GM19240 (cell line): ENCODE data around the gene IL1RN.
A peak's percentile ranks its signal among the peaks of the same experiment; 100 is the strongest.

Source experiments
- DNase-seq: peaks from one replicate; pipeline ENCODE4 v3.0.0; 2011; ENCODE audit warnings: low spot score; ENCODE audit not compliant: insufficient read length

Gene IL1RN

GRCh38 chr2:113127646-113128570 lies 510 bp downstream of the IL1RN start:
- no peak for DNase-seq

GRCh38 chr2:113129519-113130078 lies 2.2 kb downstream of the IL1RN start:
- no peak for DNase-seq

DNA sequence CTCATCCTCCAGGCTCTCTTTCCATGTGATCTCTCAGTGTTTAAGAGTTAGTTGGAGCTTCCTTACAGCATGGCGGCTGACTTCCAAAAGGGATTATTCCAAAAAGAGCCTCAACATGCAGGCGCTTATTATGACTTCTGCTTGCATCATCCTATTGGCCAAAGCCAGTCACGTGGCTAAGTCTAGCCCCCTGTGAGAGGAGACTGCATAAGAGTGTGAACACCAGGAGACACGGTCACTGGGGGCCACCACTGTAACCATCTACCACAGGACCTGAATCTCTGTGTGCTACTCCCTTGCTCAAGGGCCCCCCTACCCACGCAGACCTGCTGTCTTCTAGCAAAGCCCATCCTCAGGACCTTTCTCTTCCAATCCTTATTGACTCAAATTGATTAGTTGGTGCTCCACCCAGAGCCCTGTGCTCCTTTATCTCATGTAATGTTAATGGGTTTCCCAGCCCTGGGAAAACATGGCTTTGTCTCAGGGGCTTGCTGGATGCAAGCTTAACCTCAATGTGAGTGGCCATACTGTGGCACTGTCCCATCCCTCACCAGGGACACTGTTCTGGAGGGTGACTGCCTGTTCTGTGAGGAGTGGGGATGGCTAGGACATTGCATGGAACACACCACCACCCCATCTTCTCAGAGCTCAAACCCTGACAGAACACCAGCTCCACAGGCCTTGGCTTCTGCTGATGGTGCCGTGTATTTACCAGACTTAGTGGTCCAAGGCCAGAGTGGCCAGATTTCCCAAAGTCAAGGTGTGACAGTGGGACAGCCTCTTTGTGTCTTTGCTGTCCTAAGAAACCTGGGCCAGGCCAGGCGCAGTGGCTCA lies 4.2 kb downstream of the IL1RN start:
- DNase-seq, result no peak

- DNase-seq, result no peak
These were observed 5.1 kb downstream of the IL1RN start for GRCh38 chr2:113132414-113133021.

DNA sequence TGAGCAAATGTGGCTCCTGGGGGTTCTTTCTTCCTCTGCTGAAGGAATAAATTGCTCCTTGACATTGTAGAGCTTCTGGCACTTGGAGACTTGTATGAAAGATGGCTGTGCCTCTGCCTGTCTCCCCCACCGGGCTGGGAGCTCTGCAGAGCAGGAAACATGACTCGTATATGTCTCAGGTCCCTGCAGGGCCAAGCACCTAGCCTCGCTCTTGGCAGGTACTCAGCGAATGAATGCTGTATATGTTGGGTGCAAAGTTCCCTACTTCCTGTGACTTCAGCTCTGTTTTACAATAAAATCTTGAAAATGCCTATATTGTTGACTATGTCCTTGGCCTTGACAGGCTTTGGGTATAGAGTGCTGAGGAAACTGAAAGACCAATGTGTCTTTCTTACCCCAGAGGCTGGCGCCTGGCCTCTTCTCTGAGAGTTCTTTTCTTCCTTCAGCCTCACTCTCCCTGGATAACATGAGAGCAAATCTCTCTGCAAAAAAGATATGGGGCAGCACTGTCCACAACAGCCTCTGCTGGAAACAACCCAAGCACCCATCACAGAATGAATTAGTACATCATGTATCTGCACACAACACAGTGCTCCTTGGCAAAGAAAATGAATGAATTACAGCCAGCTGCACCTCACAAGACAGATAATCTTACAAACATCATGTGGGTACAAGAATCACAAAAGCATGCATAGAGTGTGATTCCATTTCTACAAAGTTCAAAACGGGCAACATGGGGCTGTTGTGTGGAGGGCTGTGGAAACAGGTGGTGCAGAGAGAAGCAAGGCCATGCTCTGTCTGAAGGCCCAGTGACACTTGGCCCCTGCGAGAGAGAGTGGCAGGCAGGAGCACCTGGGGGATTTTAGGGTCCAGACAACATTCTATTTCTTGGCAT lies 6.6 kb downstream of the IL1RN start:
- no peak for DNase-seq

GRCh38 chr2:113134717-113135116 lies 7.3 kb downstream of the IL1RN start:
- no peak for DNase-seq

- no peak for DNase-seq
These were observed 7.9 kb downstream of the IL1RN start for GRCh38 chr2:113135317-113135716.

DNA sequence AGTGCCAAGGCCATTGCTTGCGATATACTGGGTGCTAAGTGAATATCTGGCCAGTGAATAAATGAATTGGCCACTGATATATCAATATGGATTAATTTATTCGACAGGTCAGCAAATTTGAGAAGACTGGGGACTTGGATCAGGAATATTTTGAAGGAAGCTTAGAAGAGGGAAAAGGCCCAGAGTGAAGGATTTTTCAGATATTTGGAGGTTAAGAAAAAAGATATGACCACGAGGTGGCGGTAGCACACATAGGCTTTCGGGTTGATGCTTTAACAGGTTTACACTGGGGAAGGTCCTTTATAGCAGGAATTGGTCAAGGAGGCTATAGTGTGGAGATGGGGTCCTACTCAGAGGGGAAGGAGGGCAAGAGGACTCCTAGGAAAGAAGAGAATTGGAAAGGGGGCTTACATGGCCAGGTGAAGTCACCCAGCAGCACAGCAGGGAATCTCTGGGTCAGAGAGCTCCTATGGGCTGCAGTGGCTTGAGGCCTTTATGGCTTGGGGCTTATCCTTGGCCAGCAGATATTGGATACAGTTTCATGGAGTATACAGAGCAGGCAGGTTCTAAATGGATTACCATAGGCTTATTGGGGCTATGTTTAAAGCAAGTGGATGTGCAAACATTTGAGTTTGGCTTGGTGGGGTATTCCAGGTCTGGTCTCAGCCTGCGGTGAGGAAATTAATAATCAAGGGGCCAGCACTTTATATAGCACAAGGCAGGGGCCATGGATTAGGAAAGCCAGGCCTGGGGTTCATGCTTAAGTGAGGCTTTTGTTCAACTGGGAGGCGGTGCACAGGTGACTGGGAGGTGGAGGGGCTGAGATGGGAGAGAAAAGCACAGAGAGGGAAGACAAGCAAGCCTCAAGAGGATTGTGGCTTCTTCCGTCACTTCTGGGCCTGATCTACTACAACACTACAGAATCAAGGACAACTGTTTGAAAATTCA lies 9.7 kb downstream of the IL1RN start:
- no peak for DNase-seq

DNA sequence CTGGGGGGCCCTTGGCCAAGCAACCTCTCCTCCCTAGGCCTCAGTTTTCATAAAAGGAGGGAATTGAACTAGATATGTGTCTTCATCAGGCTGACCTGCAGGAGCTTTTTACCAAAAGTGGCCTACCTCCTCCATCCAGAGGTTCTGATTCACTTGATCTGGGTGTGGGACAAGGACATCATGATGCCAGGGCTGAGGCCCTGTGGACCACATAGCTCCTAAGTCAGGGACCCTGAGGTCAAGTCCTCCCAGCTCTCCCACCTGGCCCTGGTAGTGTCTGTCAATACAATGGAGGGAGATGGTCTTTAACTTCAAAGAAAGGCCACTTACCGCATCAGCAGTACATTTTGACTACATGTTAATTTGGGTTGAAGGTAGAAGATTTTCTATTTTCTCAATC lies 10.4 kb downstream of the IL1RN start:
- DNase-seq, result no peak

DNA sequence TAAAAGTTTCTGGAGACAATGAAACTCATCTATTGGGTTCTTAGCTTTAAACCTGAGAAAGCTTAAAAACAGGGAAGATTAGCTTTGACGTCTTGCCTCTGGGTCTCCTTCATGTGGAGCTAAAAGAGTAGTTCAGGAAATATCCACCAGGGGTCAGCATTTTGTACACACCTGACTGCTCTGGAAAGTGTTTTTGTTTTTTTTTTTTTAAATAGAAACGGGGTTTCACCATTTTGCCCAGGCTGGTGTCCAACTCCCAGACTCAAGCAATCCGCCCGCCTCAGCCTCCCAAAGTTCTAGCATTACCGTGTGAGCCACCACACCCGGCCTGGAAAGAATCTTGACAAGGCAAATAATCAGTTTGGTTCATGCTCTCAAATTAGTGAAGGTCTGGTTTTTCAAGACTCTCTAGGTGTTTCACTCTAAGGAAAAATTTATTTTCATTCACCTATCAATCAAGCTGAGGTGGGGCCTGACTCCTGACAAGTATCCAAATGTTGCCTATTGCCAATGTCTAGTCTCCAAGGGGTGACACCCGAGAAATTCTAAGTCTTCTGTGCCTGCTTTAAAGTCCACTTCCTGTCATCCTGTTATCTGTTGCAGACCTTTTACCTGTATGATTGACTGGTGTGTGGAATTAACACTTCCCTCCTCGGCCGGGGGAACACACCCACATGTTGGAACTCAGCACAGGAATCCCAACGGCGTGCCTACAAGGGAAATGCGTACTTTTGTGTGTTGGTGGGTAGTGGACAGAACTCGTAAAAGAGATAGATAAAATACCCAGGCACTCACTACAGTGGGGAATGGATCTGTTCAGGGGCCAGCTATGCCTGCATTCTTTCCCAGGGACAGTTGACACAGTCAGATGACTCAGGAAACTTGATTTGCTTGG lies 11.3 kb downstream of the IL1RN start:
- peak; percentile 62 for DNase-seq

- no peak for DNase-seq
These were observed 14.1 kb downstream of the IL1RN start for GRCh38 chr2:113141451-113141850.

DNA sequence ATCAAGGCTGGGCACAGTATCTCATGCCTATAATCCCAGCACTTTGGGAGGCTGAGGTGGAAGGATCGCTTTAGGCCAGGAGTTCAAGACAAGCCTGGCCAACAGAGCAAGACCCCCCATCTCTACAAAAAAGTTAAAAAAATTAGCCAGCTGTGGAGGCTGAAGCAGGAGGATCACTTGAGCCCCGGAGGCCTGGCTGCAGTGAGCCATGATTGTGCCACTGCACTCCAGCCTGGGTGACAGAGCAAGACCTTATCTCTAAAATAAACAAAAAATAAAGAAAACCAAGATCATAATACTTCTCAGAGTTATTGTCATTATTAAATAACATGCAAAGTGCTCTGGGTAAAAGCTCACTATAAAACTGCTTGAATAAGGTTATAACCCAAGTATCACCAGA lies 14.9 kb downstream of the IL1RN start:
- DNase-seq, result no peak

- DNase-seq, result no peak
These were observed 16.9 kb downstream of the IL1RN start for GRCh38 chr2:113144259-113144658.

DNA sequence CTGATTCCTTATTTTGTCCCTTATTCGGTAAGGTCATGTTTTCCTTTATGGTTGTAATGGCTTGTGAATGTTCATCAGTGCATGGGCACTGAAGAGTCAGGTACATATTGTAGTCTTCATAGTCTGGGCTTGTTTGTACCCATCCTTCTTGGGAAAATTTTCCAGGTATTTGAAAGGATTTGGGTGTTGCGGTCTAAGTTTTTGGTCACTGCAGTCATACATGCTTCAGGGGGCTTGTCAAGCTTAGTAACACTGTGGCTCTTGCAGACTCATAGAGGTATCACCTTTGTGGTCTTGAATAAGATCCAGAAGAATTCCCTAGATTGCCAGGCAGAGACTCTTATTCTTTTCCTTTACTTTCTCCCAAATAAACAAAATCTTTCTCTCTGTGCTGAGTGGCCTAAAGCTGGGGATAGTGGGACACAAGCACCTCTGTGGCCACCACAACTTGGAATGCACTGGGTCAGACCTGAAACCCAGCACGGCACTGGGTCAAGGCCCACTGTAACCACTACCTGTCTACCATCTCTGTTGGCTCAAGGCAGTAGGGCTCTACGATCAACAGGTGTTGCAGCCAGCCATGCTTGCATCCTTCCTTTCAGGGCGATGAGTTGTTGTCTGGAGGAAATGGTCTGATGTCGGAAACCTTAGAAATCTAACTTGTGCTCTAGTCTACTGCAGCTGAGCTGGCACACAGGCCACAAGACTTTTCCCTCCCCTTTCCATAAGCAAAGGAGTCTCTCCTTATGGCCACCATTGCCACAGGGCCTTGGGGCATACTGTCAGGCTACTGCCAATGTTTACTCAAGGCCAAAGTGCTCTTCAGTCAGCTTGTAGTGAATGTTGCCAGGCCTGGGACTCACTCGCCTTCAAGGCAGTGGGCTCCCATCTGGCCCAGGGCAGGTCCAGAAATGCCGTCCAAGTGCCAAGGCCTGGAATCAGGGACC lies 21.5 kb downstream of the IL1RN start:
- DNase-seq, result no peak

GRCh38 chr2:113149553-113150257 lies 22.3 kb downstream of the IL1RN start:
- no peak for DNase-seq

DNA sequence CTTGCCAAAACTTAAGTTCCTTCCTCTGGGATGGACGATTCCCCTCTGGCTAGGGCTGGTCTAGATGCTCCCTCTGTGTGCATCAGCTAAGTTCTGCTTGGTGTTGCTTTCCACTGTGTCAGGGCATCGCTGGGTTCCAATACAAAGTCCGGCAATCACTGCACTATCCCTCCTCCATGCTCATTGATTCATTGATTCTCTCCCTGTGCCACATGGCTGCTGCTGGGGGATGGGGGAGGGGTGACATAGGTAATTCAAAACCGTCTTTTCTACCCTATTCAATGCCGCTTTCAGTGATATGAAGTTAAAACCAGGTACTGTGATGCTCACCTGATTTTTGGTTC lies 22.8 kb downstream of the IL1RN start:
- no peak for DNase-seq

GRCh38 chr2:113155331-113155730 lies 27.9 kb downstream of the IL1RN start:
- DNase-seq, result no peak
